Measurements from ENCODE around the gene PPA1. TPM values are rescaled to one million over a fixed set of nuclear protein-coding genes. Genes with fewer than 3 reads are reported as not detected.
"Not testable (repeated sequence)": the region's sequence is repeated elsewhere in the genome, so short reads cannot be mapped to it uniquely, and the experiment has no call there.

PPA1 gene
- total RNA-seq, 1 donor from 2014 or later, result 405 TPM

DNA sequence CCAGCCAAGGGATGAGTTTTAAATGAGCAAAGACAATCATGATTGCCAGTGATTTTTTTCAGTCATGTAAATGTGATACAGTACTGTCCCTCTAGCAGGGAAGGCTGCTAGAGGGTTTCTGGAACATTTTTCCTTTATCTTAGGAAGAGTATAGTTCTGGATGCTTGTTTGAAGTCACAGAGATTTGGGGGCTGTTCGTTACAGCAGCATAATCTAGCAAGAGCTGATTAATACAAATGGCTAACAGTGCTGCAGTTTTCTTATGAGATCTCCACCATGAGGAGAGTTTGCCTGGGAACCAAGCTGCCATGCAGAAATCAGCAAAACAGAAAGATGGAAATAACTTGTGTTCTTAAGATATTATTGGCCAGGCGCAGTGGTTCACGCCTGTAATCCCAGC is 7.9 kb upstream of the PPA1 start:
- peaks cover 10% of the 10 kb centered on the region for H3K9me3 Mint-ChIP-seq
- no peaks in the 10 kb centered on the region for H3K36me3 Mint-ChIP-seq (ENCODE audit: low read depth)
- H3K27me3 Mint-ChIP-seq (ENCODE audit: low read depth), result peaks cover 27% of the 10 kb centered on the region
- DNase-seq (ENCODE audit: low spot score), result no peak
- no peak overlapping the region for H3K27ac Mint-ChIP-seq
- no peak overlapping the region for H3K4me3 Mint-ChIP-seq (ENCODE audit: low read depth)
- intact Hi-C loops (cut with micrococcal nuclease), result no loop called here
- H3K4me1 Mint-ChIP-seq (ENCODE audit: low read depth), result no peaks in the 10 kb centered on the region

GRCh38 chr10:70239986-70240385 is 6.8 kb upstream of the PPA1 start:
- H3K27me3 Mint-ChIP-seq (ENCODE audit: low read depth), result peaks cover 17% of the 10 kb centered on the region
- H3K4me3 Mint-ChIP-seq (ENCODE audit: low read depth); H3K9me3 Mint-ChIP-seq; intact Hi-C loops (cut with micrococcal nuclease); H3K4me1 Mint-ChIP-seq (ENCODE audit: low read depth); H3K36me3 Mint-ChIP-seq (ENCODE audit: low read depth); DNase-seq (ENCODE audit: low spot score); H3K27ac Mint-ChIP-seq: not testable (repeated sequence)

DNA sequence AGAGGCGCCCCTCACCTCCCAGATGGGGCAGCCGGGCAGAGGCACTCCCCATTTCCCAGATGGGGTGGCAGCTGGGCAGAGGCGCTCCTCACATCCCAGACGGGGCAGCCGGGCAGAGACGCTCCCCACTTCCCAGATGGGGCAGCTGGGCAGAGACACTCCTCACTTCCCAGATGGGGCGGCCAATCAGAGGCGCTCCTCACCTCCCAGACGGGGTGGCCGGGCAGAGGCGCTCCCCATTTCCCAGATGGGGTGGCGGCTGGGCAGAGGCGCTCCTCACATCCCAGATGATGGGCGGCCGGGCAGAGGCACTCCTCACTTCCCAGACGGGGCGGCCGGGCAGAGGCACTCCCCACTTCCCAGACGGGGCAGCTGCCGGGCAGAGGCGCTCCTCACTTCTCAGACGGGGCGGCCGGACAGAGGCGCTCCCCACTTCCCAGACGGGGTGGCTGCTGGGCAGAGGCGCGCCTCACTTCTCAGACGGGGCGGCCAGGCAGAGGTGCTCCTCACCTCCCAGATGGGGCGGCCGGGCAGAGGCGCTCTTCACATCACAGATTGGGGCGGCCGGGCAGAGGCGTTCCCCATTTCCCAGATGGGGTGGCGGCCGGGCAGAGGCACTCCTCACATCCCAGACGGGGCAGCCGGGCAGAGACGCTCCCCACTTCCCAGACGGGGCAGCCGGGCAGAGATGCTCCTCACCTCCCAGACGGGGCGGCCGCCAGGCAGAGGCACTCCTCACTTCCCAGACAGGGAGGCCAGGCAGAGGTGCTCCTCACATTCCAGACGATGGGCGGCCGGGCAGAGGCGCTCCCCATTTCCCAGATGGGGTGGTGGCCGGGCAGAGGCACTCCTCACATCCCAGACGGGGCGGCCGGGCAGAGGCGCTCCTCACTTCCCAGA is 6.1 kb upstream of the PPA1 start:
- H3K9me3 Mint-ChIP-seq; DNase-seq (ENCODE audit: low spot score); H3K4me3 Mint-ChIP-seq (ENCODE audit: low read depth); H3K27ac Mint-ChIP-seq; intact Hi-C loops (cut with micrococcal nuclease); H3K36me3 Mint-ChIP-seq (ENCODE audit: low read depth); H3K4me1 Mint-ChIP-seq (ENCODE audit: low read depth): not testable (repeated sequence)
- H3K27me3 Mint-ChIP-seq (ENCODE audit: low read depth), result peaks cover 11% of the 10 kb centered on the region

DNA sequence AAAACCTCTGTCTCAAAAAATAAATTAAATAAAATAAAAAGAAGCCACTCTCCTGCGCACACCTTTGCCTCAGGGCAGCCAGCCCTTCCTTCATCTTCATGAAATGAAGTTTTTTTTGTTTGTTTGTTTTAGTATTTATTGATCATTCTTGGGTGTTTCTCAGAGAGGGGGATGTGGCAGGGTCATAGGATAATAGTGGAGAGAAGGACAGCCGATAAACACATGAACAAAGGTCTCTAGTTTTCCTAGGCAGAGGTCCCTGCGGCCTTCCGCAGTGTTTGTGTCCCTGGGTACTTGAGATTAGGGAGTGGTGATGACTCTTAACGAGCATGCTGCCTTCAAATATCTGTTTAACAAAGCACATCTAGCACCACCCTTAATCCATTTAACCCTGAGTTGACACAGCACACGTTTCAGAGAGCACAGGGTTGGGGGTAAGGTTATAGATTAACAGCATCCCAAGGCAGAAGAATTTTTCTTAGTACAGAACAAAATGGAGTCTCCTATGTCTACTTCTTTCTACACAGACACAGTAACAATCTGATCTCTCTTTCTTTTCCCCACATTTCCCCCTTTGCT is 4.8 kb upstream of the PPA1 start:
- DNase-seq (ENCODE audit: low spot score); H3K4me3 Mint-ChIP-seq (ENCODE audit: low read depth); H3K27ac Mint-ChIP-seq; H3K27me3 Mint-ChIP-seq (ENCODE audit: low read depth); intact Hi-C loops (cut with micrococcal nuclease); H3K9me3 Mint-ChIP-seq; H3K36me3 Mint-ChIP-seq (ENCODE audit: low read depth); H3K4me1 Mint-ChIP-seq (ENCODE audit: low read depth): not testable (repeated sequence)

DNA sequence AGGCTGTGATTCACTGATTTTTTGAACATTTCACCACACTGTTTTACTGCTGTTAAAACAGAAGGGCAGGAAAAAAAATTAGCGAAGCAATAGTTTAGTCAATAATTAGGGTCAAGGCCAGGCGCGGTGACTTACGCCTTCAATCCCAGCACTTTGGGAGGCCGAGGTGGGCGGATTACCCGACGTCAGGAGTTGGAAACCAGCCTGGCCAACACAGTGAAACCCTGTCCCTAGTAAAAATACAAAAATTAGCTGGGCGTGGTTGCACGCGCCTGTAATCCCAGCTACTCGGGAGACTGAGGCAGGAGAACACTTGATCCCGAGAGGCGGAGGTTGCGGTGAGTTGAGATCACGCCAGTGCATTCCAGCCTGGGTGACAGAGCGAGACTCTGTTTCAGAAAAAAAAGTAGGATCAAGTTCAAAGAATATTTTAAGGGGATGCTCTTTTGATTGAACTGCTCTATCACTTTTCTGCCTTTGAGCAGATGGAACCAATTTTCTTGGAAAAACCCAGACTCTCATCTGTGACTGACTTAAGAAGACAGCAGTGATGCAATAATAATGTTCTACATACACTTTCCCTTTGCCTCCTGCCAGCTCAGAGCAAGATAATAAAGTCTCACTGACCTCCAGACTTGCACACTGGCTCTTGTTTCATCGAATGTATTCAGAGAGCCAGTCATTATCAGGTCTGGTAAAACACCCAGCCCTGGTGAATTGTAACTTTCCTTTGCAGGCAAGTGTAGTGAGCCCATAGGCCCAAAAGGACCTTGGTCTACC is 1.6 kb upstream of the PPA1 start:
- no peaks in the 10 kb centered on the region for H3K27me3 Mint-ChIP-seq (ENCODE audit: low read depth)
- H3K36me3 Mint-ChIP-seq (ENCODE audit: low read depth), result peaks cover 15% of the 10 kb centered on the region
- H3K9me3 Mint-ChIP-seq, result peaks cover 5% of the 10 kb centered on the region
- peaks cover 20% of the 10 kb centered on the region for H3K4me1 Mint-ChIP-seq (ENCODE audit: low read depth)
- H3K4me3 Mint-ChIP-seq (ENCODE audit: low read depth), result peak overlapping the region; percentile 65
- no peak overlapping the region for H3K27ac Mint-ChIP-seq
- DNase-seq (ENCODE audit: low spot score), result no peak
- intact Hi-C loops (cut with micrococcal nuclease), result loop anchor here (5.0 kb wide), 1 partner anchor 1903 kb away; the partner anchor contains the start of genes HNRNPH3 and PBLD

- intact Hi-C loops (cut with micrococcal nuclease), result loop anchor here (1.0 to 5.0 kb wide), 6 partner anchors 39 to 1902 kb away; partner anchors contain the start of genes EIF4EBP2, HNRNPH3, PBLD and SAR1A
- H3K4me1 Mint-ChIP-seq (ENCODE audit: low read depth), result peaks cover 24% of the 10 kb centered on the region
- no peak for DNase-seq (ENCODE audit: low spot score)
- H3K9me3 Mint-ChIP-seq, result peaks cover 5% of the 10 kb centered on the region
- H3K4me3 Mint-ChIP-seq (ENCODE audit: low read depth), result peak overlapping the region; percentile 88
- no peaks in the 10 kb centered on the region for H3K27me3 Mint-ChIP-seq (ENCODE audit: low read depth)
- H3K36me3 Mint-ChIP-seq (ENCODE audit: low read depth), result peaks cover 24% of the 10 kb centered on the region
- peak overlapping the region; percentile 85 for H3K27ac Mint-ChIP-seq
These were observed 691 bp upstream of the PPA1 start for GRCh38 chr10:70233939-70234300.

DNA sequence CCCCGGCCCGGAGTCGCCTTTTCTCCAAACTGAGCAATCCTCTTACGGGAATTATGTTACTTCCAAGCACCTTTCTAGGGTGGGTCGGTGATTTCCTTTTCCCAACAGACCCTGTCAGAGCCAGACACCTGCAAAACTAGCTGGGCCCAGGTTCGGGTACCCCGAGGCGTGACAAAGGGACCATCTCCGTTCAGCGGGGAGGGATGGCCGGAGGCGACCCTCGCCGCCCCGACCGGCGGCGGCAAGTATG is 445 bp downstream of the PPA1 start:
- peaks cover 35% of the 10 kb centered on the region for H3K36me3 Mint-ChIP-seq (ENCODE audit: low read depth)
- H3K4me1 Mint-ChIP-seq (ENCODE audit: low read depth), result peaks cover 30% of the 10 kb centered on the region
- DNase-seq (ENCODE audit: low spot score), result no peak
- peak overlapping the region; percentile 88 for H3K4me3 Mint-ChIP-seq (ENCODE audit: low read depth)
- H3K27ac Mint-ChIP-seq, result peak overlapping the region; percentile 69
- no peaks in the 10 kb centered on the region for H3K27me3 Mint-ChIP-seq (ENCODE audit: low read depth)
- intact Hi-C loops (cut with micrococcal nuclease), result loop anchor here (1.0 to 5.0 kb wide), 9 partner anchors 11 to 1900 kb away; partner anchors contain the start of genes EIF4EBP2, HNRNPH3, LRRC20 and PBLD
- no peaks in the 10 kb centered on the region for H3K9me3 Mint-ChIP-seq

DNA sequence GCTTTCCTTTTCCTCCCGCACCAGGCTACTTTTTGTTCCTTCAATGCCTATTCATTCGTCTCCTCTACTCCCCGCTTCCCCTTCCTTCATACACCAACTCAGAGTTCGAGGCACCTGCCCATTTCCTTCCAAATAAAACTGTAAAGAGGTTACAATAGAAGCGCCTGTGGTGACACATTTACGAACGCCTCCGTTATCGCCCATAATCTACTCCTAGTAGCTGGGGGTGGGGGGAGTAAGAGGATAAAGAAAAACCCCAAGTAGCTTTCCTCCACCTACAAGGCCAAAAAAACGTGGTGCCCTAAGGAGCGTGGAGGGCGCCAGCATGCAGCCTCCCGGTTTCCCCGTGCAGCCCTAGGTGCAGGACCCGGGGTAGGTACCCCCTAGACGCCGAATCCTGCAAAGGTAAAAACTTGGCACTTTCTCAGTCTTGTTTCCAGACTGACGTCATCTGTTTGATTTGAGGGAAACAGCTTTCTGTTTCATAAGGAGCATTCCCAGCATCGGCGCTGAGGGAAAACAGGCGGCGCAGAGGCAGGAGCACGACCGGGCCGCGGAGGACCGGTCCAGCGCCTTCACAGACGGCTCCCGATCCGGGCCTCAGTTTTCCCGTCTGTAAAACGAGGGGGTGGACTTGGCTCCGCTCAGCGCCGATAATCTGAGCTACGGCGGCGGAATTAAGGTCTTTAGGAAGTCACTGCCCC is 922 bp downstream of the PPA1 start:
- intact Hi-C loops (cut with micrococcal nuclease), result loop anchor here (1.0 to 5.0 kb wide), 7 partner anchors 11 to 1900 kb away; partner anchors contain the start of genes HNRNPH3, LRRC20, PBLD and SAR1A
- Mint-ChIP-seq H3K27me3 (ENCODE audit: low read depth) (no peaks in the 10 kb centered on the region), H3K4me1 (ENCODE audit: low read depth) (peaks cover 30% of the 10 kb centered on the region), H3K9me3 (no peaks in the 10 kb centered on the region), H3K27ac (peak overlapping the region; percentile 69), H3K4me3 (ENCODE audit: low read depth) (peak overlapping the region; percentile 88), H3K36me3 (ENCODE audit: low read depth) (peaks cover 35% of the 10 kb centered on the region)
- peak; percentile 50 for DNase-seq (ENCODE audit: low spot score)

DNA sequence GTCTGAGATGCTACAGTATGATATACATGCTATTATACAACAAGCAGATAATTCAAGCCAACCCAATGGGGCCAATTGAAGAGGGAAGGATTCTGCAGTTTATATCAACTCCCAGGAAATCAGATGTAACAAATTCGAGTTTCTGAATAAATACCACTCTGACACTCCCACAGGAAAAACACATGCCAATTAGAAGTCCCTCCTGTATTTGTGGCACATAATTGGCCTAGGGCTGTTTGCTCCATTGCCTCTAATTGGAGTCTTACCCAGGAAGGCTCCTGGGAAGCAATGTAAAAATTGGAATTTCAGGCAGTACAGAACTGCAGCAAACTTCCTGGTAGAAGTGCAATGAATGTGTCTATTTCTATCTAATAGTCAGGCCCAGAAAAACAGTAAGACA is 4.7 kb downstream of the PPA1 start:
- H3K27me3 Mint-ChIP-seq (ENCODE audit: low read depth), result no peaks in the 10 kb centered on the region
- intact Hi-C loops (cut with micrococcal nuclease), result no loop called here
- no peak for DNase-seq (ENCODE audit: low spot score)
- H3K27ac Mint-ChIP-seq, result no peak overlapping the region
- peaks cover 41% of the 10 kb centered on the region for H3K4me1 Mint-ChIP-seq (ENCODE audit: low read depth)
- no peak overlapping the region for H3K4me3 Mint-ChIP-seq (ENCODE audit: low read depth)
- H3K36me3 Mint-ChIP-seq (ENCODE audit: low read depth), result peaks cover 60% of the 10 kb centered on the region
- H3K9me3 Mint-ChIP-seq, result no peaks in the 10 kb centered on the region

- Mint-ChIP-seq H3K4me3 (ENCODE audit: low read depth) (no peak overlapping the region), H3K9me3 (no peaks in the 10 kb centered on the region), H3K27me3 (ENCODE audit: low read depth) (no peaks in the 10 kb centered on the region), H3K27ac (no peak overlapping the region), H3K4me1 (ENCODE audit: low read depth) (peaks cover 43% of the 10 kb centered on the region), H3K36me3 (ENCODE audit: low read depth) (peaks cover 63% of the 10 kb centered on the region)
- no peak for DNase-seq (ENCODE audit: low spot score)
- intact Hi-C loops (cut with micrococcal nuclease), result no loop called here
These were observed 5.5 kb downstream of the PPA1 start for GRCh38 chr10:70227548-70228320.

DNA sequence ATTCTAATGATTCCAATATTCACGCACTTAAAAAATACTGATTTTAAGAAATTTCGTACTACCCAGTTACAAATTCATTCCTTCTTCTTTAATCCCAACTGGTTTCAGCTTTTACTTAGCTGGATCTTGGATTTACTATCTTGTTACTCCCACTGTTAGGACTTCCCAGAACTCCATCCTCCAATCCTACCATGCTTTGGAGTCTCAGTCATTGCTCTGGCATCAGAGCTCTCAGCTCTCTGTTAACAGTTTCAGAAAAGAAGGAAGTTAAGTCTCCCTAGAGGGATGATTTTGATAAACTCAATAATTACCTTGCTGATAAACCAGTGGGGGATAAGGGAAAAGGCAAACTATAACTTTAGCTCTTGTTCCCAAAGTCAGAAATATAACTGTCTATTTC is 9.5 kb downstream of the PPA1 start:
- Mint-ChIP-seq H3K4me3 (ENCODE audit: low read depth) (no peak overlapping the region), H3K27ac (no peak overlapping the region), H3K27me3 (ENCODE audit: low read depth) (no peaks in the 10 kb centered on the region), H3K36me3 (ENCODE audit: low read depth) (peaks cover 47% of the 10 kb centered on the region), H3K4me1 (ENCODE audit: low read depth) (peaks cover 39% of the 10 kb centered on the region), H3K9me3 (no peaks in the 10 kb centered on the region)
- DNase-seq (ENCODE audit: low spot score), result no peak
- intact Hi-C loops (cut with micrococcal nuclease), result no loop called here

Measured in activated T-helper 2 cell treated with anti-CD3 and anti-CD28 coated beads, Interferon-gamma antibody, Interleukin-2, Interleukin-4, amounts not matched to agents 10 μg/mL and 5 μg/mL and 100 μg/mL, durations not matched to agents 14 hours and 24 hours and 36 hours (primary cell).